GM23338 (cell line): ENCODE data around the gene FCHSD1.

ENCODE experiments used
- CTCF ChIP-seq, 2 experiments: fragments of 200-600 bp in 1 of 2; sonication (generic) in 1 of 2; conservative IDR thresholded peaks; 2 replicates each; pipeline versions ENCODE4 v1.5.1 to v1.6.1; 2016 to 2017; ENCODE audit warnings: antibody characterized with exemption in 2 of 2, low read depth in 2 of 2, mild to moderate bottlenecking in 2 of 2, moderate library complexity in 1 of 2
- EZH2 ChIP-seq: fragments of 200-600 bp; sonication (generic); IDR thresholded peaks from one replicate; pipeline ENCODE4 v1.8.0; 2017; ENCODE audit warnings: antibody characterized with exemption, mild to moderate bottlenecking, low read depth; ENCODE audit not compliant: unreplicated experiment
- EZH2phosphoT487 ChIP-seq: fragments of 200-600 bp; sonication (generic); IDR thresholded peaks from one replicate; pipeline ENCODE4 v1.8.1; 2018; ENCODE audit warnings: antibody characterized with exemption; ENCODE audit not compliant: unreplicated experiment
- STAT1 ChIP-seq: IDR thresholded peaks from one replicate; pipeline ENCODE4 v1.6.1; 2016; ENCODE audit warnings: antibody characterized with exemption; ENCODE audit not compliant: unreplicated experiment

- TF ChIP-seq EZH2 (no peak), STAT1 (no peak), CTCF (conservative IDR thresholded peaks at IDR 0.05; ENCODE audit: low read depth in 2 of 2) (no peak), EZH2phosphoT487 (no peak)
These were observed 45.5 kb downstream of the FCHSD1 start for GRCh38 chr5:141605523-141606277.
